Activated CD4-positive, alpha-beta T cell treated with anti-CD3 and anti-CD28 coated beads, Interleukin-2, amount 10 ng/mL, durations not matched to agents 24 days and 14 days (primary cell): Measurements from ENCODE around the gene CD72. TPM values are rescaled to one million over a fixed set of nuclear protein-coding genes. Genes with fewer than 3 reads are reported as not detected.
A peak's percentile ranks its signal among the peaks of the same experiment; 100 is the strongest.
"Not testable (repeated sequence)": the region's sequence is repeated elsewhere in the genome, so short reads cannot be mapped to it uniquely, and the experiment has no call there.

Source experiments
- DNase-seq: peaks from one replicate; pipeline ENCODE4 v3.0.0; 2022
- H3K27ac Mint-ChIP-seq: one replicate; pipeline ENCODE4 v1.8.0; 2022; ENCODE audit warnings: mild to moderate bottlenecking, mixed read lengths
- H3K27me3 Mint-ChIP-seq: one replicate; pipeline ENCODE4 v1.8.0; 2022; ENCODE audit warnings: mixed read lengths
- H3K36me3 Mint-ChIP-seq: one replicate; pipeline ENCODE4 v1.8.0; 2022; ENCODE audit warnings: low read depth, mild to moderate bottlenecking, mixed read lengths
- H3K4me1 Mint-ChIP-seq: one replicate; pipeline ENCODE4 v1.8.0; 2021; ENCODE audit warnings: mixed read lengths
- H3K4me3 Mint-ChIP-seq: one replicate; pipeline ENCODE4 v1.8.0; 2022; ENCODE audit warnings: mild to moderate bottlenecking, moderate library complexity, mixed read lengths
- H3K9me3 Mint-ChIP-seq: one replicate; pipeline ENCODE4 v1.8.0; 2021; ENCODE audit warnings: mixed read lengths
- intact Hi-C: fragments of 100-400 bp; cut with micrococcal nuclease; formaldehyde crosslinking; loops from one replicate; pipeline ENCODE4 v1.15.1; 2023
- total RNA-seq: library from RNA; stranded (reverse); gene quantifications from 2 replicates; pipeline ENCODE4 v1.2.3, GENCODE V29; 2022

The CD72 gene
- total RNA-seq, 1 donor from 2014 or later, result 9.0 TPM

DNA sequence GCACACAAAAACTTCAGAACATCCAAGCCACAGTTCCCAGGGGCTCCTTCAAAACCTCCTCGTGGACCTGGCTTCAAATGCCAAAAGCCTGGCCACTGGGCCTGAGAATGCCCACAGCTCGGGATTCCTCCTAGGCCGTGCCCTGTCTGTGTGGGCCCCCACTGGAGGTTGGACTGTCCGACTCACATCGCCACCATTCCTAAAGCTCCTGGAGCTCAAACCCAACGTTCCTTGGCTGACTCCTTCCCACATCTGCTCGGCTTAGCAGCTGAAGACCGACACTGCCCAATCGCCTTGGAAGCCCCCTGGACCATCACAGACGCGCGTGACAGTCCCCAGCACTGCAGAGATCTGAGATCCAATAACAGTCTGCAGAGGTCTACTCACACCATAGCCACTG lies 24.8 kb upstream of the CD72 start:
- intact Hi-C loops, result no loop called here
- H3K4me3 Mint-ChIP-seq, result no peak overlapping the region
- H3K27ac Mint-ChIP-seq, result no peak overlapping the region
- H3K4me1 Mint-ChIP-seq, result peaks cover 35% of the 10 kb centered on the region
- peaks cover 32% of the 10 kb centered on the region for H3K36me3 Mint-ChIP-seq
- no peaks in the 10 kb centered on the region for H3K27me3 Mint-ChIP-seq
- no peak for DNase-seq
- H3K9me3 Mint-ChIP-seq, result peaks cover 6% of the 10 kb centered on the region

DNA sequence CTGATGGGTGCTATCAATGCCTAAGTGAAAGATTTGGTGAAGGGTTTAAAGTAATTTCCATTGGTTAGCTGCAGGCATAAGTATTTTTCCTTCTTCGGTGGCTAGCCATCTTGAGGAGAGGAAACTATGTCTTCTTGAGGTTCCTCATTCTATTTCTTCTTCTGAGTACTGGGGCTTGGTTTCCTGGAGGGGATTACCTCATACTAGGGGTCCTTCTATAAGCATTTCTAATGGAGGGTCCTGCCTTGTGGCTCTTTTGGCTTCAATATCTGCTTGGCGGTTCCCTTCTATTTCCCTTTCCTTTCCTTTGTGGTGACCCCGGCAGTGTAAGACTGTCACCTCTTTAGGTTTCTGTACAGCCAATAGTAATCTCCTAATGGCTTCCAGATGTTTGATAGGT lies 23.3 kb upstream of the CD72 start:
- intact Hi-C loops, H3K27me3 Mint-ChIP-seq, H3K27ac Mint-ChIP-seq, DNase-seq, H3K9me3 Mint-ChIP-seq, H3K4me3 Mint-ChIP-seq: not testable (repeated sequence)
- Mint-ChIP-seq H3K36me3 (peaks cover 31% of the 10 kb centered on the region), H3K4me1 (peaks cover 41% of the 10 kb centered on the region)

DNA sequence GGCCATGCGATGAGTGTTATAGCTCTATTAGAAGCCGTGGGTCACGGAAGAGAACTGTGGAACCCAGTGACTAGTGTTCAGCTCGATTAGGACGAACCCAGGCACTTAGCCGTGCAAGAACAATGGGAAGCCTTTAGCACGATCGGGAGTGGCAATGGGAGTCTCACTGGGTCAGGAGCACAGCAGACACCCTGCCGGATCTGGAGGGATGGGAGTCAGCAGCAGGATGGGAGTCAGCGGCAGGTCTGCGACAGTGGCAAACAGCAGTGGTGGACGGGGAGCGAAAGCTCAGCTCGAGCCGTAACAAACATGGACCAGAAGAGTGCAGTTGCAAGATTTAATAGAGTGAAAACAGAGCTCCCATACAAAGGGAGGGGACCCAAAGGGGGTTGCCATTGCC lies 22.2 kb upstream of the CD72 start:
- H3K27me3 Mint-ChIP-seq, H3K4me3 Mint-ChIP-seq, H3K9me3 Mint-ChIP-seq, intact Hi-C loops, DNase-seq: not testable (repeated sequence)
- Mint-ChIP-seq H3K27ac (peak overlapping the region; percentile 85), H3K4me1 (peaks cover 46% of the 10 kb centered on the region), H3K36me3 (peaks cover 31% of the 10 kb centered on the region)

DNA sequence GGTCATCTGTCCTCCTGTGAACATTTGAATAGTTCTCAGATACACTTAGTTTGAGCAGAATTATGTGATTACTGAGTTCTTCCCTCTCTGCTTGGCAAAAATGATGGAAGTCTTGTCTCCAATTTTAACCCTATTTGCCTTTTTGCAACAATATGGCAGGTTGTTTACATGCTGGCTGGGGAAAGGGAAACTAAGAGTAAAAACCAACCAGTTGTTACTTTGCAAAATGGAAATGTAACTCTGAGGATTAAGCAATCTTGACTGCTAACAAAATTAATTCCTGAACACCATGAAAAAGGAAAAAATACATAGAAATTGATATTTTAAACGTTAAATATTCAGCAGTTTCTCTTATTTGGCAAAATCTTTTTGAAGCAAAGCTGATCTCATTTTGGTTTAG lies 21.4 kb upstream of the CD72 start:
- peaks cover 6% of the 10 kb centered on the region for H3K9me3 Mint-ChIP-seq
- no peak for DNase-seq
- peaks cover 30% of the 10 kb centered on the region for H3K36me3 Mint-ChIP-seq
- no peaks in the 10 kb centered on the region for H3K27me3 Mint-ChIP-seq
- peak overlapping the region; percentile 90 for H3K27ac Mint-ChIP-seq
- H3K4me3 Mint-ChIP-seq, result peak overlapping the region; percentile 39
- intact Hi-C loops, result no loop called here
- peaks cover 51% of the 10 kb centered on the region for H3K4me1 Mint-ChIP-seq

DNA sequence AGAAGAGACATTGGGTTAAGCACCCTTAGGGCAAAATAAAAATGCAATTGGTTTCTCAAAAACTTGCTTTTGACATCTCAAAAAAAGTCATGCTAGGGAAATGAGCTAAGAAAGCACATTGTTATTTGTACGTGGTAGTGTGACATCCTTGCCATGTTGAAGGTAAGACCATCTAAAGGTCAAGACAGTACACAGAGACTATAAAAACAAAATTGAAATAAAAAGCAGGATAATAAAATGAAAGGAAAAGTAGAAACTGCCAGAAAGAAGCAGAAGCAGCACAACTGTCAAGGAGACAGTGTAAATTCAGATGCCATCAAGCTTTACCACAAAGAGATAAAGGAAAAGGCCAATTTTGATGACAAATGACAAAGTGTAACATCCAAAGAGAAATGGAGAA lies 21.0 kb upstream of the CD72 start:
- DNase-seq, H3K9me3 Mint-ChIP-seq, intact Hi-C loops, H3K27me3 Mint-ChIP-seq: not testable (repeated sequence)
- Mint-ChIP-seq H3K4me3 (peak overlapping the region; percentile 39), H3K36me3 (peaks cover 26% of the 10 kb centered on the region), H3K4me1 (peaks cover 48% of the 10 kb centered on the region), H3K27ac (peak overlapping the region; percentile 90)

DNA sequence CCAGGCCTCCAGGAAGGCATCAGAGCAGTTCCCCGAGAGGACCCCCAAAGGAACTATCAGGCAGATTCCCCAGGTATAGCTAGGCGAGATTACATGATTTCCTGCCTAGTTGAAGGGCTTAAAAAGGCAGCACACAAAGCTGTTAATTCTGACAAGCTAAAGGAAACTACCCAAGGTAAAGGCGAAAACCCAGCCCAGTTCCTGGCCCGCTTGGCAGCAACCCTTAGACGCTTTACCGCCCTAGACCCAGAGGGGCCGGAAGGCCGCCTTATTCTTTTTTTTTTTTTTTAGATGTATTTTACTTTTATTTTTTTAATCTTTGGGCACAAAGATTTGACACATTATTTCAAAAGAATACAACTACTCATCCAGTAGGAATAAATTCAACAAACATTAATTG lies 20.5 kb upstream of the CD72 start:
- intact Hi-C loops, H3K9me3 Mint-ChIP-seq, H3K27me3 Mint-ChIP-seq, H3K4me3 Mint-ChIP-seq: not testable (repeated sequence)
- peaks cover 26% of the 10 kb centered on the region for H3K36me3 Mint-ChIP-seq
- peak overlapping the region; percentile 75 for H3K27ac Mint-ChIP-seq
- peak; percentile 79 for DNase-seq
- H3K4me1 Mint-ChIP-seq, result peaks cover 48% of the 10 kb centered on the region

DNA sequence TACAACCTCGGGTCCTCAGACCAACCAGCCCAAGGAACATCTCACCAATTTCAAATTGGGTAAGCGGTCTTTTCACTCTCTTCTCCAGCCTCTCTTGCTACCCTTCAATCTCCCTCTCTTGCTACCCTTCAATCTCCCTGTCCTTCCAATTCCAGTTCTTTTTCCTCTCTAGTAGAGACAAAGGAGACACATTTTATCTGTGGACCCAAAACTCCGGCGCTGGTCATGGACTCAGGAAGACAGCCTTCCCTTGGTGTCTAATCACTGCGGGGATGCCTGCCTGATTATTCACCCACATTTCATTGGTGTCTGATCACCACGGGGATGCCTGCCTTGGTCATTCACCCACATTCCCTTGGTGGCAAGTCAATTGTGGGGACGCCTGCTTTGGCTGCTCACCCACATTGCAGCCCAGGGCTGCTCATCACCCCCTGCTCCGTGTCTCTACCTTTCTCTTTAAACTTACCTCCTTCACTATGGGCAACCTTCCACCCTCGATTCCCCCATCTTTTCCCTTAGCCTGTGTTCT lies 19.3 kb upstream of the CD72 start:
- DNase-seq, intact Hi-C loops, H3K27me3 Mint-ChIP-seq, H3K4me3 Mint-ChIP-seq, H3K9me3 Mint-ChIP-seq: not testable (repeated sequence)
- Mint-ChIP-seq H3K36me3 (peaks cover 20% of the 10 kb centered on the region), H3K27ac (peak overlapping the region; percentile 3), H3K4me1 (peaks cover 48% of the 10 kb centered on the region)

DNA sequence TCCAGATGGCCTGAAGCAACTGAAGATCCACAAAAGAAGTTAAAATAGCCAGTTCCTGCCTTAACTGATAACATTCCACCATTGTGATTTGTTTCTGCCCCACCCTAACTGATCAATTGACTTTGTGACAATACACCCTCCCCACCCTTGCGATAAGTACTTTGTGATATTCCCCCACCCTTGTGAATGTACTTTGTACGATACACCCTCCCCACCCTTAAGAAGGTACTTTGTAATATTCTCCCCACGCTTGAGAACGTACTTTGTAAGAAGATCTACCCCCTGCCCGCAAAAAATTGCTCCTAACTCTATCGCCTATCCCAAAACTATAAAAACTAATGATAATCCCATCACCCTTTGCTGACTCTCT lies 18.6 kb upstream of the CD72 start:
- H3K4me3 Mint-ChIP-seq, H3K27me3 Mint-ChIP-seq, intact Hi-C loops, H3K9me3 Mint-ChIP-seq, DNase-seq: not testable (repeated sequence)
- Mint-ChIP-seq H3K27ac (peak overlapping the region; percentile 59), H3K4me1 (peaks cover 48% of the 10 kb centered on the region), H3K36me3 (peaks cover 20% of the 10 kb centered on the region)

DNA sequence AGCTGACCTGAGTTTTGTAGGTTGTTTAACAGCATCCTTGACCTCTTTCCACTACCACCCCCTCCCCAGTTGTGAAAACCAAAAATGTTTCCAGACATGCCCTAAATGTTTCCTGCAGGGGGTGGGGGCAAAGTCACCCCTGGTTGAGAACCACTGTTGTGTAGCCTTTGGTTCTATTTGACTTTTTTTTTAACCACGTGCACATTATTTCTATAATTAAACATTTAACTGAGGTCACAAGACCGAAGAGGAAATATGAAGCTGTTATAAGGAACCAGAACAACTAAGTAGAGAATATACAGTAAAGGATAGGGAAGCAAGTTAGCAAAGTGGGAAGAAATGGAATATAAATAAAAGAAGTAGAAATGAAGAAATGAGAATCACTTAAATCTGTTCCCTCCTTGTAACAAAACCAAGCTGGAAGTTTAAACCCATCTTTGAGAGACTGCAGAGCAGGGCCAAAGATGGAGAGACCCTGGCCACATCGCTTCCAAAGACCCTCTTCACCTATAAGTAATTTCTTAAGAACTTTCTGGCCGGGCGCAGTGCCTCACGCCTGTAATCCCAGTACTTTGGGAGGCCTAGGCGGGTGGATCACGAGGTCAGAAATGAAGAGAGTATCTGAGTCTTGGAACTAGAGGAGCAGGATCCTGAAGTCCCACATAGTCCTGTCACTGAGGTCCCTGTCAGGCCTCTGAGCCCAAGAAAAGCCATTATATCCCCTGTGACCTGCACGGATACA lies 18.1 kb upstream of the CD72 start:
- H3K4me3 Mint-ChIP-seq, result no peak overlapping the region
- H3K27ac Mint-ChIP-seq, result peak overlapping the region; percentile 59

DNA sequence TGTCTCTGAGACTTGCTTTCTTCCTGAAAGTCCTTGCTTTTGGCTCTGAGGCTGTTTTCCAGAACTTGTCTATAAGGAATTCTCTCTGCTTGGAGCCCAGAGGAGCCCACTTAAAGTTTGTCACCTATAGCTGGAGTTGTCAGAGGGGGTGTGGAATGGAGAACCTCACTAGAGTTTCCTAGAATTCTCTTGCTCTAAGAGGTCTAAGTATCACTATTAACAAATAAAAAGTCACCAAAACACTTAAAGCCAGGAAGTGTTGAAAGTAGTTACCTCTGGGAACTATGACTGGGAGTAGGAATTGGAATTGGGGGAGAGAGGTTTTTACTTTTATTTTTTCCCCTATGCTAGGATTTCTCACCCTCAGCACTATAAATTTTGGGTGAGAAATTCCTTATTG lies 17.5 kb upstream of the CD72 start:
- Mint-ChIP-seq H3K9me3 (peaks cover 6% of the 10 kb centered on the region), H3K4me3 (no peak overlapping the region), H3K27ac (peak overlapping the region; percentile 14), H3K27me3 (no peaks in the 10 kb centered on the region), H3K4me1 (peaks cover 48% of the 10 kb centered on the region), H3K36me3 (peaks cover 11% of the 10 kb centered on the region)
- no peak for DNase-seq
- intact Hi-C loops, result loop anchor here (2.0 kb wide), 1 partner anchor 17 kb away; the partner anchor contains the start of gene CD72

More for the DNA sequence above, 18.1 kb upstream of the CD72 start:
- Mint-ChIP-seq H3K36me3 (peaks cover 16% of the 10 kb centered on the region), H3K4me1 (peaks cover 48% of the 10 kb centered on the region), H3K9me3 (peaks cover 6% of the 10 kb centered on the region), H3K27me3 (no peaks in the 10 kb centered on the region)
- no peak for DNase-seq
- intact Hi-C loops, result no loop called here

DNA sequence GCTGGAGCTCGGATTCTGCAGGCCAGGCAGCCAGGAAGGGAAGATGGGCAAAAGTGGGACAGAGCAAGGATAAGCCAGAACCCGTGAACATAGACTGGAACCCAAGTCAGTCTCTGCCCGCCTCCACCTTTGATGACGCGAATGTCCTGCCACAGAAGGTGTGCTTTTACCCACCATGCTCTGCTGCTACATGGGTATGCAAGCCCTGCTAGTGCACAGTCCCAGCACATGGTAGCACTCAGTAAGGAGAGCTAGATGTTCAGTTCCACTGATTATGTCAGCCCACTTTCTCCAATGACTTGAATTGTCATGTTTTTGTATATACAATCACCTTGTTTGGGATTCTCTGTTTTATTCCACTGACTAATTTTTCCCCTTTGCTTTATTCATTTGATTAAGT lies 11.4 kb upstream of the CD72 start:
- DNase-seq, result no peak
- Mint-ChIP-seq H3K9me3 (no peaks in the 10 kb centered on the region), H3K4me3 (no peak overlapping the region)

DNA sequence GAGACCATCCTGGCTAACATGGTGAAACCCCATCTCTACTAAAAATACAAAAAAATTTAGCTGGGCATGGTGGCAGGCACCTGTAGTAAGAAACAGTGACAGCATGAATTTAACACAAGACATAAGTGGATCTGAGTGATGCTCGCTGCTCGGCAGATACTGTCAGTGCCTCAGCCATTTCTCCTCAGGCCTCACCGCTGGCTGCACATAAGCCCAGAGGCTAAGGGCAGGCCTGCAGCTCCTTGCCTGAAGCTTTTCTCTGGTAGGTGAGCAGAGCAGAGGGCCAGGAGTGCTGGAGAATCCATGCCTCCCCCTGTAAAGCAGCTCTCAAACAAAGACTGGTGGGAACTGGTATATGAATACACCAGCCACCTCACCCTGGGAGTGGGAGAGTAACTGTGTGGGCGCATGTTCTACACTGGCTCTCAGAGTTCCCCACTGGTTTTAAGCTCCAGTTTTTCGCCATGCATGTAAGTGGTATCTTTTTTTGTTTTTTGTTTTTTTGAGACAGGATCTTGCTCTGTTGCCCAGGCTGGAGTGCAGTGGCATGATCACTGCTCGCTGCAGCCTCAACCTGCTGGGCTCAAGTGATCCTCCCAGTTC lies 10.3 kb upstream of the CD72 start:
- peaks cover 7% of the 10 kb centered on the region for H3K4me1 Mint-ChIP-seq
- no peak overlapping the region for H3K27ac Mint-ChIP-seq
- no peaks in the 10 kb centered on the region for H3K9me3 Mint-ChIP-seq
- intact Hi-C loops, result no loop called here
- H3K36me3 Mint-ChIP-seq, result no peaks in the 10 kb centered on the region
- no peak overlapping the region for H3K4me3 Mint-ChIP-seq
- no peaks in the 10 kb centered on the region for H3K27me3 Mint-ChIP-seq
- DNase-seq, result no peak

More for the DNA sequence above, 11.4 kb upstream of the CD72 start:
- intact Hi-C loops, result no loop called here
- H3K4me1 Mint-ChIP-seq, result peaks cover 8% of the 10 kb centered on the region
- H3K27ac Mint-ChIP-seq, result no peak overlapping the region
- no peaks in the 10 kb centered on the region for H3K36me3 Mint-ChIP-seq
- H3K27me3 Mint-ChIP-seq, result no peaks in the 10 kb centered on the region

DNA sequence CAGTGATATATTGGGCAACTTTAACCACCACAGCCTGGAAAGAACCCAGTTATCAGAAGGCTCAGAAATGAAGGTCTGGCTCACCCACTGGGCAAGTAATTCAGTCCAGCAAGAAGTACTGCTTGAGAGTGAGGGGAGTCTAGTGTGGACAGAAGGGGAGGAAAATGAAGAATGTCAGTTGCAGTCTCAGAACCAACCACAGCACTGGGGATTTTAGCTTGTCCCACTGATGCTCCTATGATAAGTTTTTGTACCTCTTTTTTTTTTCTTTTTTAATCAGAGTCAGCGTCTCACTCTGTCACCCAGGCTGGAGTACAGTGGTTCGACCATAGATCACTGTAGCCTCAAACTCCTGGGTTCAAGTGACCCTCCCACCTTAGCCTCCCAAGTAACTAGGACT lies 9.4 kb upstream of the CD72 start:
- intact Hi-C loops, result no loop called here
- no peaks in the 10 kb centered on the region for H3K27me3 Mint-ChIP-seq
- H3K36me3 Mint-ChIP-seq, result no peaks in the 10 kb centered on the region
- no peak overlapping the region for H3K4me3 Mint-ChIP-seq
- no peak for DNase-seq
- no peaks in the 10 kb centered on the region for H3K9me3 Mint-ChIP-seq
- H3K4me1 Mint-ChIP-seq, result peaks cover 7% of the 10 kb centered on the region
- no peak overlapping the region for H3K27ac Mint-ChIP-seq

DNA sequence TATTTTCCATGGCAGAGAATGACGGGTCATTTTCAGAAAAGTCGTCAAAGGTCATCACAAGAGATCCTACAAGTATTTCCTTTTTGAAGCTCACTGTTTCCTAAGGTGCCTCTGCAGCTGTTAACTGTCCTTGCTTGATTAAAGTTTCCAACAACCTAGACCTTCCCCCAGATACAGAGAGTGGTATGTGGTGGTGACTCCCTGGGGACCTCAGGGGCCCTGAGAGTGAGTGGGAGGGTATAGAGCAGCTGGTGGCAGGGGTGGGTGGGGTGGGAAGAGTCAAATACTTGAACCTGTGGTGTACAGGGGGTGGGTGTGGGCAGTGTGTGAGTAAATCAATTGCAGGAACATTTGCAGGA lies 1.6 kb upstream of the CD72 start:
- Mint-ChIP-seq H3K4me3 (peak overlapping the region; percentile 81), H3K9me3 (no peaks in the 10 kb centered on the region), H3K36me3 (peaks cover 1% of the 10 kb centered on the region), H3K27ac (peak overlapping the region; percentile 95), H3K4me1 (peaks cover 55% of the 10 kb centered on the region), H3K27me3 (no peaks in the 10 kb centered on the region)
- intact Hi-C loops, result loop anchor here (1.0 to 2.0 kb wide), 4 partner anchors 15 to 113 kb away; partner anchors contain the start of genes CREB3 and TLN1
- DNase-seq, result no peak
